ENCODE measurements around the gene VGLL2. TPM values are rescaled to one million over a fixed set of nuclear protein-coding genes. Genes with fewer than 3 reads are reported as not detected.

The VGLL2 gene
- total RNA-seq, 4 donors from 2014 or later: not detected

GRCh38 chr6:117303323-117303722 is 38.0 kb downstream of the VGLL2 start:
- intact Hi-C loops (cut with DNase I): no loop called here
- 50 to 71% methylated on average over 3 of the region's 3 CpGs for WGBS, 2 donors
- Histone ChIP-seq H3K27ac (no peak overlapping the region), H3K27me3 (no peaks in the 10 kb centered on the region), H3K9me3 (no peaks in the 10 kb centered on the region), H3K4me3 (replicated peaks in 1 of 3) (no peak overlapping the region), H3K4me1 (no peaks in the 10 kb centered on the region), H3K36me3 (no peaks in the 10 kb centered on the region)
- TF ChIP-seq CTCF (IDR thresholded peaks at IDR 0.05): no peak
- TF ChIP-seq POLR2A (IDR thresholded peaks at IDR 0.05): no peak
- no peak for DNase-seq

- TF ChIP-seq POLR2A (IDR thresholded peaks at IDR 0.05) (no peak), CTCF (IDR thresholded peaks at IDR 0.05) (no peak)
- no peaks in the 10 kb centered on the region for H3K9me3 ChIP-seq
- no peak overlapping the region for H3K27ac ChIP-seq
- H3K4me1 ChIP-seq: no peaks in the 10 kb centered on the region
- no peaks in the 10 kb centered on the region for H3K27me3 ChIP-seq
- intact Hi-C loops (cut with DNase I): no loop called here
- no peak overlapping the region for H3K4me3 ChIP-seq (replicated peaks in 1 of 3)
- no peaks in the 10 kb centered on the region for H3K36me3 ChIP-seq
- 91 to 97% methylated on average over 2 of the region's 2 CpGs for WGBS, 2 donors
- no peak for DNase-seq
These were observed 39.1 kb downstream of the VGLL2 start for GRCh38 chr6:117304446-117304845.

- DNase-seq: peak in 1 of 2 donors; percentile 22
- H3K4me3 ChIP-seq (replicated peaks in 1 of 3): no peak overlapping the region
- TF ChIP-seq POLR2A (IDR thresholded peaks at IDR 0.05) (no peak), CTCF (IDR thresholded peaks at IDR 0.05) (no peak)
- H3K36me3 ChIP-seq: no peaks in the 10 kb centered on the region
- intact Hi-C loops (cut with DNase I): no loop called here
- no peak overlapping the region for H3K27ac ChIP-seq
- H3K4me1 ChIP-seq: no peaks in the 10 kb centered on the region
- 53 to 60% methylated on average over 3 of the region's 3 CpGs for WGBS, 2 donors
- H3K27me3 ChIP-seq: no peaks in the 10 kb centered on the region
- H3K9me3 ChIP-seq: no peaks in the 10 kb centered on the region
These were observed 41.0 kb downstream of the VGLL2 start for GRCh38 chr6:117306227-117306790.

GRCh38 chr6:117307655-117308054 is 42.3 kb downstream of the VGLL2 start:
- DNase-seq: no peak
- Histone ChIP-seq H3K9me3 (no peaks in the 10 kb centered on the region), H3K27me3 (no peaks in the 10 kb centered on the region), H3K36me3 (no peaks in the 10 kb centered on the region), H3K27ac (no peak overlapping the region), H3K4me3 (replicated peaks in 1 of 3) (no peak overlapping the region), H3K4me1 (no peaks in the 10 kb centered on the region)
- intact Hi-C loops (cut with DNase I): no loop called here
- 83 to 98% methylated on average over 3 of the region's 3 CpGs for WGBS, 2 donors
- no peak for TF ChIP-seq CTCF (IDR thresholded peaks at IDR 0.05)

DNA sequence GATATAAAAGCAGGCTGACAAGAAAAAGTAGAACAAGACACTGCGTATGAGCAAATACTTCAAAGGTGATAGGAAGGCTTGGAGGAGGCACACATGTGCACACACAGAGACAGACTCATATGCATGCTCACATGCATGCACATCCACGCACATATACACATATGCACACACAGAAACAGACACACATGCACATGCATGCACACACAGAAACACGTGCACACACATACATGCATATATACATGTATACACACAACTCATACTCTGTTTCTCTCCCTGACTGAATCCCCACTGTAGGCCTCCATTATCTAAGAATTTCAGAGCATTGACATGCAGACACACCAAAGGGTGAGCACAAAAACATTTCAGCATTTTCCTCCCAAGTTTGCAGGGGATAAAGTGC is 43.7 kb downstream of the VGLL2 start:
- 85 to 86% methylated on average over 3 of the region's 3 CpGs for WGBS, 2 donors
- H3K4me1 ChIP-seq: no peaks in the 10 kb centered on the region
- no peaks in the 10 kb centered on the region for H3K27me3 ChIP-seq
- TF ChIP-seq POLR2A (IDR thresholded peaks at IDR 0.05): no peak
- no peak for TF ChIP-seq CTCF (IDR thresholded peaks at IDR 0.05)
- DNase-seq: no peak
- H3K9me3 ChIP-seq: no peaks in the 10 kb centered on the region
- intact Hi-C loops (cut with DNase I): no loop called here
- no peaks in the 10 kb centered on the region for H3K36me3 ChIP-seq
- no peak overlapping the region for H3K27ac ChIP-seq
- H3K4me3 ChIP-seq (replicated peaks in 1 of 3): no peak overlapping the region

Measured in thyroid gland (tissue), 4 donors.